A172 (cell line): ENCODE results near the gene CHID1. TPM values are rescaled to one million over a fixed set of nuclear protein-coding genes. Genes with fewer than 3 reads are reported as not detected.

Source experiments
- DNase-seq: peaks from one replicate; pipeline ENCODE4 v3.0.0-alpha.2; 2015; ENCODE audit warnings: low spot score
- total RNA-seq: library from RNA; depleted of rRNA; stranded (reverse); fragments of >200 nt; shearing (Covaris generic); gene quantifications from 2 replicates; pipeline ENCODE4 v1.2.3, GENCODE V29; 2014; rRNA removed

Gene CHID1
- total RNA-seq, 1 experiment from 2014 or later = 66.7 TPM

GRCh38 chr11:825366-826226 lies 85.0 kb downstream of the CHID1 start:
- DNase-seq = no peak

GRCh38 chr11:824942-825341 lies 85.7 kb downstream of the CHID1 start:
- no peak for DNase-seq

- DNase-seq = no peak
Measured at GRCh38 chr11:824292-824880, 86.2 kb downstream of the CHID1 start.

- DNase-seq = no peak
Measured at GRCh38 chr11:823441-824291, 86.9 kb downstream of the CHID1 start.

GRCh38 chr11:821512-822371 lies 88.9 kb downstream of the CHID1 start:
- peak; percentile 60 for DNase-seq

- peak; percentile 95 for DNase-seq
Measured at GRCh38 chr11:820655-821511, 89.7 kb downstream of the CHID1 start.

GRCh38 chr11:819943-820649 lies 90.5 kb downstream of the CHID1 start:
- peak; percentile 88 for DNase-seq

GRCh38 chr11:819129-819931 lies 91.3 kb downstream of the CHID1 start:
- peak; percentile 70 for DNase-seq

GRCh38 chr11:818396-819128 lies 92.0 kb downstream of the CHID1 start, which contains the start of gene PNPLA2:
TSS of gene PNPLA2 (plus strand) at chr11:818914. CDS start at chr11:819719, 805 bp downstream.
- peak; percentile 46 for DNase-seq

Other genes with a start within 250 kb of the CHID1 start
- gene DEAF1, start 215.6 kb downstream of the CHID1 start, total RNA-seq = 12.8 and 20.2 TPM in 2 replicates
- 17.1 and 17.9 TPM in 2 replicates for gene TMEM80, start 215.0 kb downstream of the CHID1 start, total RNA-seq
- gene EPS8L2, start 204.6 kb downstream of the CHID1 start, total RNA-seq = 64.9 and 108 TPM in 2 replicates
- gene TALDO1, start 163.3 kb downstream of the CHID1 start, total RNA-seq = 417 and 483 TPM in 2 replicates
- 33.7 and 42.7 TPM in 2 replicates for gene GATD1, start 133.3 kb downstream of the CHID1 start, total RNA-seq
- gene CEND1, start 120.7 kb downstream of the CHID1 start, total RNA-seq = not detected in 2 replicates
- 43.7 and 46.5 TPM in 2 replicates for gene SLC25A22, start 112.5 kb downstream of the CHID1 start, total RNA-seq
- gene PIDD1, start 105.6 kb downstream of the CHID1 start, total RNA-seq = 5.7 and 6.0 TPM in 2 replicates
- gene RPLP2, start 100.8 kb downstream of the CHID1 start, total RNA-seq = 399 and 585 TPM in 2 replicates
- gene PNPLA2, start 91.9 kb downstream of the CHID1 start, total RNA-seq = 17.0 and 33.8 TPM in 2 replicates
- not detected in 2 replicates for gene CRACR2B, start 82.9 kb downstream of the CHID1 start, total RNA-seq
- gene CD151, start 77.9 kb downstream of the CHID1 start, total RNA-seq = 892 and 998 TPM in 2 replicates
- gene POLR2L, start 68.3 kb downstream of the CHID1 start, total RNA-seq = 132 and 157 TPM in 2 replicates
- gene TSPAN4, start 68.0 kb downstream of the CHID1 start, total RNA-seq = 195 and 210 TPM in 2 replicates
- gene AP2A2, start 15.1 kb upstream of the CHID1 start, total RNA-seq = 27.8 and 29.4 TPM in 2 replicates
- gene MUC6, start 125.9 kb upstream of the CHID1 start, total RNA-seq = not detected in 2 replicates
- gene MUC2, start 164.1 kb upstream of the CHID1 start, total RNA-seq = not detected in 2 replicates
- gene MUC5AC, start 247.1 kb upstream of the CHID1 start, total RNA-seq = not detected in 2 replicates